ENCODE data around the gene NEDD4. TPM values are rescaled to one million over a fixed set of nuclear protein-coding genes. Genes with fewer than 3 reads are reported as not detected.

Gene NEDD4
- total and polyA plus RNA-seq, 3 donors from 2014 or later: 3.7 to 8.3 (median 6.4) TPM

DNA sequence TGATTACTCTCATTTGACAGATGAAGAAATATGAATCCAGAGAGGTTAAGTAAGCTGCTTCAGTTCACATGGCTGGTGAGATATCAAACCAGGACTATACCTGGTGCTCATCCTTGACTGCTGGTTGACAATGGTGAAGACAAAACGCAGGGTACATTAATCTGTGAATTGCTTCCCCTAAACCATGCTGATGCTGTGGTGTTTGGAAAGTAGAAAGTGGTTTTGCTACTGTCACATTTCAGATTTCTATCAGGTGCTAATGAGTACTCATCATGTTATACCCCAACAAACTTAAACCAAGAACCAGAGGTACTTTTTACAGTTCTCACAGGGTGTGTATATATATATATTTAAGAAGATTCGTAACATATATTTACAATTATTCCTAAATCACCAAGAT lies 165.5 kb downstream of the NEDD4 start:
- Histone ChIP-seq H3K4me3 (no peak overlapping the region), H3K36me3 (ENCODE audit: low read depth, missing control alignments) (no peaks in the 10 kb centered on the region), H3K4me1 (no peaks in the 10 kb centered on the region), H3K9me3 (no peaks in the 10 kb centered on the region), H3K27me3 (no peaks in the 10 kb centered on the region), H3K27ac (no peak overlapping the region)
- WGBS, 2 donors: 92 to 93% methylated on average over 2 of the region's 2 CpGs
- no peak for DNase-seq
- intact Hi-C loops (cut with DNase I; ENCODE audit: low total_unique reads): no loop called here
- TF ChIP-seq, protein P1, sequence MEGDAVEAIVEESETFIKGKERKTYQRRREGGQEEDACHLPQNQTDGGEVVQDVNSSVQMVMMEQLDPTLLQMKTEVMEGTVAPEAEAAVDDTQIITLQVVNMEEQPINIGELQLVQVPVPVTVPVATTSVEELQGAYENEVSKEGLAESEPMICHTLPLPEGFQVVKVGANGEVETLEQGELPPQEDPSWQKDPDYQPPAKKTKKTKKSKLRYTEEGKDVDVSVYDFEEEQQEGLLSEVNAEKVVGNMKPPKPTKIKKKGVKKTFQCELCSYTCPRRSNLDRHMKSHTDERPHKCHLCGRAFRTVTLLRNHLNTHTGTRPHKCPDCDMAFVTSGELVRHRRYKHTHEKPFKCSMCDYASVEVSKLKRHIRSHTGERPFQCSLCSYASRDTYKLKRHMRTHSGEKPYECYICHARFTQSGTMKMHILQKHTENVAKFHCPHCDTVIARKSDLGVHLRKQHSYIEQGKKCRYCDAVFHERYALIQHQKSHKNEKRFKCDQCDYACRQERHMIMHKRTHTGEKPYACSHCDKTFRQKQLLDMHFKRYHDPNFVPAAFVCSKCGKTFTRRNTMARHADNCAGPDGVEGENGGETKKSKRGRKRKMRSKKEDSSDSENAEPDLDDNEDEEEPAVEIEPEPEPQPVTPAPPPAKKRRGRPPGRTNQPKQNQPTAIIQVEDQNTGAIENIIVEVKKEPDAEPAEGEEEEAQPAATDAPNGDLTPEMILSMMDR (IDR thresholded peaks at IDR 0.05): no peak
- TF ChIP-seq POLR2A (IDR thresholded peaks at IDR 0.05): no peak

DNA sequence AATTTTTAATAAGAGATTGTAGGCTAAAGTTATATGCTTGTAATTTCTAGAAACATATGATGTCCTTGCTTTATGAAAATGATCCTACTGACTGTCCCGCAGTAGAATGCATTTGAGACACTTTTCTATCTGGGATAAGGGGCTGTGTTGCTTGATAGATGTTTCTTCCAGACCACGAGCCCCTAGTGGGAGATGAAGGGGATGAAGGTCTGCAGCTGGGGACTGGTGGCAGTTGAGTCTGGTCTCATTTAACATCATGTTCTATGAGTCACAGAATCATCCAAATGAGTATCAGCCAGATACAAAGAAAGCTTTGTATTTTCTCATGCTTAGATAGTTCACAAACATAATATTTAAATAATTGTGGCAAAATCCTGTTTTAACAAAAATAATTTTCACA lies 166.2 kb downstream of the NEDD4 start:
- 48 to 57% methylated on average over 2 of the region's 2 CpGs for WGBS, 2 donors
- H3K27ac ChIP-seq: no peak overlapping the region
- no peak for DNase-seq
- H3K9me3 ChIP-seq: no peaks in the 10 kb centered on the region
- H3K4me1 ChIP-seq: no peaks in the 10 kb centered on the region
- H3K36me3 ChIP-seq (ENCODE audit: low read depth, missing control alignments): no peaks in the 10 kb centered on the region
- TF ChIP-seq POLR2A (IDR thresholded peaks at IDR 0.05): no peak
- TF ChIP-seq, protein P1 (IDR thresholded peaks at IDR 0.05): no peak
- no peak overlapping the region for H3K4me3 ChIP-seq
- H3K27me3 ChIP-seq: no peaks in the 10 kb centered on the region
- intact Hi-C loops (cut with DNase I; ENCODE audit: low total_unique reads): no loop called here

GRCh38 chr15:55824857-55825613 lies 168.4 kb downstream of the NEDD4 start:
- no peak for TF ChIP-seq POLR2A (IDR thresholded peaks at IDR 0.05)
- TF ChIP-seq, protein P1 (IDR thresholded peaks at IDR 0.05): no peak
- H3K9me3 ChIP-seq: no peaks in the 10 kb centered on the region
- H3K36me3 ChIP-seq (ENCODE audit: low read depth, missing control alignments): no peaks in the 10 kb centered on the region
- intact Hi-C loops (cut with DNase I; ENCODE audit: low total_unique reads): no loop called here
- H3K4me1 ChIP-seq: no peaks in the 10 kb centered on the region
- no peak overlapping the region for H3K4me3 ChIP-seq
- 93 to 96% methylated on average over 4 of the region's 4 CpGs for WGBS, 2 donors
- H3K27me3 ChIP-seq: no peaks in the 10 kb centered on the region
- H3K27ac ChIP-seq: no peak overlapping the region
- DNase-seq: no peak

DNA sequence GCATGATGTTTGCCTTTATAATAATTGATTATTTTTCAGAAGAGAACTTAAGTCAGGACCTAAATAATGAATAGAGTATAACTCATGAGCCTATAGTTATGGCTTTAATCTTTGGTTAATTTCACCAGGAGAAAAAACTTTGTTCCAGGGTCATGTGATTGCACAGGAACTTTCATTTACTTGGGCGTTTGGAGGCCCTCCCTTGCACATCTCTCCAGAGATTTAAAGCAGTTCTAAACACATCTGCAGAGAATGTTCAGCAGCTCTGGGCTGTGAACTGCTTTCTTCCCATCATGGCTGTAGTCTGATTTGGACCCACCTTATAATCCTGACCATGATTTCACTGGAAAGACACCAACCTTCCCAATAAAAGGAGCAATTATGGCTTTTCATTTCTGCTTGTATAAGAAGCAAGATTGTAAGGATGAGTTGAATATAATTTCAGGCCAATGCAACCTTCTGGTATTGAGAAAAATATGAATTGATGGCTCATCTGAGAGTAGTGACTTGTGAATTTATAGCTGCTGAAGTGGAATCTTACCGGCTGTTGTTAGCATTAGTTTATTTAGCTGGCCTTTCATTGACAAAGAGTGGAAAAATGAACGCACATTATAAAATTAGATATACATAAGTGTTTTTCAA lies 169.6 kb downstream of the NEDD4 start:
- H3K9me3 ChIP-seq: no peaks in the 10 kb centered on the region
- H3K27ac ChIP-seq: no peak overlapping the region
- H3K36me3 ChIP-seq (ENCODE audit: low read depth, missing control alignments): no peaks in the 10 kb centered on the region
- TF ChIP-seq POLR2A (IDR thresholded peaks at IDR 0.05): no peak
- TF ChIP-seq, protein P1 (IDR thresholded peaks at IDR 0.05): no peak
- intact Hi-C loops (cut with DNase I; ENCODE audit: low total_unique reads): no loop called here
- H3K4me3 ChIP-seq: no peak overlapping the region
- H3K27me3 ChIP-seq: no peaks in the 10 kb centered on the region
- 4 to 27% methylated on average over 3 of the region's 3 CpGs for WGBS, 2 donors
- no peak for DNase-seq
- no peaks in the 10 kb centered on the region for H3K4me1 ChIP-seq

Measured in testis (tissue), 3 donors.